Cardiac muscle cell (in vitro differentiated cells and primary cell): Measurements from ENCODE around the gene TRIM50. TPM values are rescaled to one million over a fixed set of nuclear protein-coding genes. Genes with fewer than 3 reads are reported as not detected.
"Not testable (repeated sequence)": the region's sequence is repeated elsewhere in the genome, so short reads cannot be mapped to it uniquely, and the experiment has no call there.

ENCODE experiments used
- DNase-seq, 2 donors: peaks; one replicate each; pipeline versions ENCODE4 v3.0.0 to v3.0.0-alpha.2; 2010 to 2017; ENCODE audit warnings: low read depth in 1 of 2, low spot score in 1 of 2
- H3K27ac ChIP-seq: fragments of 200-600 bp; sonication (generic); 2 replicates; pipeline ENCODE4 v1.5.1; 2016
- H3K27me3 ChIP-seq: fragments of 200-600 bp; sonication (generic); 2 replicates; pipeline ENCODE4 v1.6.0; 2016; ENCODE audit warnings: control low read depth
- H3K36me3 ChIP-seq: fragments of 200-600 bp; sonication (generic); 2 replicates; pipeline ENCODE4 v1.5.1; 2016; ENCODE audit warnings: control low read depth
- H3K4me1 ChIP-seq: fragments of 200-600 bp; sonication (generic); 2 replicates; pipeline ENCODE4 v1.8.1; 2017; ENCODE audit warnings: low read depth, mild to moderate bottlenecking, mixed run types
- H3K4me3 ChIP-seq: fragments of 200-600 bp; sonication (generic); 2 replicates; pipeline ENCODE4 v1.5.1; 2016; ENCODE audit warnings: mild to moderate bottlenecking
- H3K9me3 ChIP-seq: fragments of 200-600 bp; sonication (generic); 2 replicates; pipeline ENCODE4 v1.5.1; 2017; ENCODE audit warnings: low read depth, mild to moderate bottlenecking, control low read depth
- CTCF ChIP-seq: IDR thresholded peaks from 2 replicates; pipeline ENCODE4 v1.5.1; 2012; ENCODE audit warnings: low read depth, mild to moderate bottlenecking, low read length
- polyA plus RNA-seq: library from polyadenylated mRNA; unstranded; fragments of >200 nt; fragmentation: Nextera tagmentation; extraction: Ambion mirVana; gene quantifications from 2 replicates; pipeline ENCODE4 v1.2.1, GENCODE V29; 2016
- total RNA-seq: library from RNA; depleted of rRNA; stranded (reverse); fragments of >200 nt; gene quantifications from 2 replicates; pipeline ENCODE4 v1.2.3, GENCODE V29; 2016

Gene TRIM50
- total and polyA plus RNA-seq, 2 experiments from 2014 or later, result not detected

- H3K27me3 ChIP-seq, result no peaks in the 10 kb centered on the region
- H3K36me3 ChIP-seq, result no peaks in the 10 kb centered on the region
- no peaks in the 10 kb centered on the region for H3K9me3 ChIP-seq
- no peak overlapping the region for H3K4me3 ChIP-seq
- DNase-seq, result no peak
- no peaks in the 10 kb centered on the region for H3K4me1 ChIP-seq
- TF ChIP-seq CTCF, result no peak
- no peak overlapping the region for H3K27ac ChIP-seq
These were observed 39.1 kb upstream of the TRIM50 start for GRCh38 chr7:73366990-73367389.

- no peak for TF ChIP-seq CTCF
- H3K27me3 ChIP-seq, result no peaks in the 10 kb centered on the region
- H3K4me3 ChIP-seq, result no peak overlapping the region
- no peaks in the 10 kb centered on the region for H3K4me1 ChIP-seq
- no peaks in the 10 kb centered on the region for H3K9me3 ChIP-seq
- no peak for DNase-seq
- H3K36me3 ChIP-seq, result no peaks in the 10 kb centered on the region
- H3K27ac ChIP-seq, result no peak overlapping the region
These were observed 38.2 kb upstream of the TRIM50 start for GRCh38 chr7:73366127-73366526.

- DNase-seq, result no peak
- H3K4me3 ChIP-seq, result no peak overlapping the region
- TF ChIP-seq CTCF, result no peak
These were observed 36.3 kb upstream of the TRIM50 start for GRCh38 chr7:73364006-73364728.

GRCh38 chr7:73363225-73364005 lies 35.5 kb upstream of the TRIM50 start:
- H3K36me3 ChIP-seq, result no peaks in the 10 kb centered on the region

More at GRCh38 chr7:73364006-73364728, 36.3 kb upstream of the TRIM50 start:
- no peaks in the 10 kb centered on the region for H3K36me3 ChIP-seq
- H3K27me3 ChIP-seq, result no peaks in the 10 kb centered on the region
- H3K9me3 ChIP-seq, result no peaks in the 10 kb centered on the region
- H3K4me1 ChIP-seq, result no peaks in the 10 kb centered on the region
- H3K27ac ChIP-seq, result no peak overlapping the region

GRCh38 chr7:73360590-73360989 lies 32.7 kb upstream of the TRIM50 start:
- H3K4me3 ChIP-seq, H3K27me3 ChIP-seq, H3K4me1 ChIP-seq, DNase-seq, H3K36me3 ChIP-seq, H3K9me3 ChIP-seq, H3K27ac ChIP-seq: not testable (repeated sequence)

More at GRCh38 chr7:73363225-73364005, 35.5 kb upstream of the TRIM50 start:
- TF ChIP-seq CTCF, result no peak
- Histone ChIP-seq H3K27ac (no peak overlapping the region), H3K27me3 (no peaks in the 10 kb centered on the region), H3K4me1 (no peaks in the 10 kb centered on the region), H3K4me3 (no peak overlapping the region), H3K9me3 (no peaks in the 10 kb centered on the region)
- DNase-seq, result no peak

- H3K9me3 ChIP-seq, result no peaks in the 10 kb centered on the region
- H3K4me1 ChIP-seq, result no peaks in the 10 kb centered on the region
- DNase-seq, result no peak
- no peak for TF ChIP-seq CTCF
- H3K36me3 ChIP-seq, result no peaks in the 10 kb centered on the region
- no peaks in the 10 kb centered on the region for H3K27me3 ChIP-seq
- no peak overlapping the region for H3K27ac ChIP-seq
- H3K4me3 ChIP-seq, result no peak overlapping the region
These were observed 32.0 kb upstream of the TRIM50 start for GRCh38 chr7:73359746-73360375.
